ENCODE measurements around the gene DNMT3A. TPM values are rescaled to one million over a fixed set of nuclear protein-coding genes. Genes with fewer than 3 reads are reported as not detected.

DNMT3A gene
- total RNA-seq, result 101 and 105 TPM in 2 replicates

DNA sequence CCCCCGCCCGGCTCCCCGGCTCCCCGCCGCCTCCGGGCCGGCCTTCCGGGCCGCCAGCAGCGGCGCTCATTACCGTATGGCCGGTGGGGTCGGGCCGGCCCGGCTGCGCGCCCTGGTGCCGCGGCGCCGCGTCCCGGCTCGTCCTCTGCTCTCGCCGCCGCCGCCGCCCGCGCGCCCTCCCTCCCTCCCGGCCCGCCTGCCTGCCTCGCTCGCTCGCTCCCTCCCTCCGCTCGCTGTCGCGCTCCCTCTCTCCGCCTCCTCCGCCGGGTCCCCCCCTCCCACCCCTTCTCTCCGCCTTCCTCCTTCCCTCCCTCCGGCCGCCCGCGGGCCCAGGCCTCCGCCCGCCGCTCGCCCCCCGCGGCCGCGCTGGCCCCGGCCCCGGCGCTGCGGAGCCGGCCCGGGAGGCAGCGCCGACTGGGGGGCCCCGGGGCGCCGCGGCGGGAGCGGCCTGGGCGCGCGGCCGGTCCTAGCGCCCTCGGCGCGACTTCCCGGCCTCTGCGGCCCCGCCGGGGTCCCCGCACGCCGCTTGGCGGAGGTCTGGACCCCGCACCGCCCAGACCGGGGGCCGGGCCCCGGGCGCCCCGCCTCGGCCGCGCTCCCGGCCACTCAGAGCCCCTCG, at the start of gene DNMT3A:
DNMT3A (minus strand) TSS at position 173 of the 619 bp plus-strand sequence. CDS start 27,941 bp downstream, outside the sequence.
- intact Hi-C loops (cut with micrococcal nuclease), result loop anchor here (1.0 to 2.0 kb wide), 9 partner anchors 20 to 225 kb away; no protein-coding TSS in a partner anchor
- Mint-ChIP-seq H3K27ac (peak within 1 kb of the TSS; percentile 88), H3K4me1 (ENCODE audit: low read depth) (peaks cover 37% of the 10 kb centered on the region), H3K36me3 (ENCODE audit: low read depth) (peaks cover 13% of the 10 kb centered on the region), H3K9me3 (no peaks in the 10 kb centered on the region), H3K4me3 (peak within 1 kb of the TSS; percentile 88), H3K27me3 (ENCODE audit: insufficient read depth) (peaks cover 5% of the 10 kb centered on the region)
- peak; percentile 31 for DNase-seq (ENCODE audit: low spot score)

- no peak for DNase-seq (ENCODE audit: low spot score)
- Mint-ChIP-seq H3K27me3 (ENCODE audit: insufficient read depth) (no peaks in the 10 kb centered on the region), H3K4me3 (no peak overlapping the region), H3K4me1 (ENCODE audit: low read depth) (peaks cover 43% of the 10 kb centered on the region), H3K27ac (no peak overlapping the region), H3K36me3 (ENCODE audit: low read depth) (peaks cover 11% of the 10 kb centered on the region), H3K9me3 (peaks cover 4% of the 10 kb centered on the region)
- intact Hi-C loops (cut with micrococcal nuclease), result no loop called here
These were observed 47.4 kb upstream of the DNMT3A start for GRCh38 chr2:25389161-25389560.

DNA sequence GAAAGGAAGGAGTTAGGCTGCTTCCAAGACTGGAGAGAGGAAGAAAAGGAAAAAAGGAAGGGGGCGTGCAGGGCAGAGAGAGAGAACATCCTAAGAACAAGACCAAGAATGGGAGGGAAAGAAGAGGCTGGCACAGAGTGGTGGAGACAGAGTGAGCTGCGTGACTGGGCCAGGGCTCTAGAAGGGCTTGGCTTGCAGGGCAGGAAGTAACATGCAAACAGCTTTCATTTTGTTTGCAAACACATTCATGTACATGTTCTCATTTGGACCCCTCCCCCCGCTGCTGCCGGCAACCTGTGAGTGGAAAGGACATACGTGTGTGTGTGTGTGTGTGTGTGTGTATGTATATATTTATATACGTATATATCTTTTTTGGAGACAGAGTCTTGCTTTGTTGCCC, 46.8 kb upstream of the DNMT3A start:
- intact Hi-C loops (cut with micrococcal nuclease), result no loop called here
- peaks cover 4% of the 10 kb centered on the region for H3K9me3 Mint-ChIP-seq

GRCh38 chr2:25387876-25388449, 46.2 kb upstream of the DNMT3A start:
- intact Hi-C loops (cut with micrococcal nuclease), result no loop called here
- Mint-ChIP-seq H3K27ac (peak overlapping the region; percentile 47), H3K36me3 (ENCODE audit: low read depth) (peaks cover 11% of the 10 kb centered on the region), H3K9me3 (peaks cover 4% of the 10 kb centered on the region), H3K4me3 (no peak overlapping the region), H3K4me1 (ENCODE audit: low read depth) (peaks cover 38% of the 10 kb centered on the region), H3K27me3 (ENCODE audit: insufficient read depth) (no peaks in the 10 kb centered on the region)
- no peak for DNase-seq (ENCODE audit: low spot score)

More for the DNA sequence above, 46.8 kb upstream of the DNMT3A start:
- DNase-seq (ENCODE audit: low spot score), result peak; percentile 32
- H3K27me3 Mint-ChIP-seq (ENCODE audit: insufficient read depth), result no peaks in the 10 kb centered on the region
- H3K36me3 Mint-ChIP-seq (ENCODE audit: low read depth), result peaks cover 11% of the 10 kb centered on the region
- H3K27ac Mint-ChIP-seq, result peak overlapping the region; percentile 47
- no peak overlapping the region for H3K4me3 Mint-ChIP-seq
- H3K4me1 Mint-ChIP-seq (ENCODE audit: low read depth), result peaks cover 38% of the 10 kb centered on the region

DNA sequence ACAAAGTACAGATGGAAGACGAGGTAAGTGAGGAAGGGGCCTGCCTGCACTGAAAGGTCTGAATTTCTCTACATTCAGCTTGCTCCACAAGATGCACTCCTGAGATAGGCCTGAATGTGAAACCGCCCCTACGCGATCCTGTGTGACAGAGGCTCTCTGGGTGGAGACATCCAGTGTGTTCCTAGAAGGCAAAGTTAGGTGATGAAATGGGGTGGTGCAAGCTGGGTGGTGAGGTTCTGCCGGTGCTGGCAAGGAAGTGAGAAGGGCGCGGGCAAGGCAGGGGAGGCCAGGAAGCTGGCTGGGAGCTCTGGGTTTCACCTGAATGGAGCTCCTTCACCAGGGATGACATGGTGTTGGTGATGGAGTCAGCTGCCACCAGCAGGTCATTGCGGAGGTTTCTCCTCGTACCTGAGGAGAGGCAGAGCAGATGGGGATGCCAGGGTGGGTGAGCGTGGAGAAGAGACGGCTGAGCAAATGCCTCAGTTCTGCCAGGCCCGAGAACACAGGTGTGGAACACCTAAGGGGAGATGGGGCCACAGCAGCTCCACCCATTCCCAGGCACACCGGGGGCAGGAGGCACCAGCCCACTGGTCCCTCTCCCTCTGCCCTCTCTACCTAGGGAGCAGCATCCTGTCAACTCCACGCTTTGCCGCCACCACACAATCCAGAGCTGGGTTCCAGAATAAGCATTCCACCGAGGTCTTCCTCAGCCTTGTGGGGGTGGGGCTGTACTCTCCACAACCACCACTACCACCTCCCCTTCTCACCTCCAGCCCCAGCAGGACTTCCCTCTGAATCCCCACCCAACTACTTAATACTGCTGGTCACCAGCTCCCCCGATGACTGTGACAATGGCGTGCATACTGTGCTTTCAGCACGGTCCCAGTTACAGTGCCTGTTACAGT, 45.5 kb upstream of the DNMT3A start:
- Mint-ChIP-seq H3K27me3 (ENCODE audit: insufficient read depth) (no peaks in the 10 kb centered on the region), H3K9me3 (peaks cover 4% of the 10 kb centered on the region), H3K4me3 (no peak overlapping the region), H3K4me1 (ENCODE audit: low read depth) (peaks cover 38% of the 10 kb centered on the region), H3K36me3 (ENCODE audit: low read depth) (peaks cover 14% of the 10 kb centered on the region), H3K27ac (no peak overlapping the region)
- intact Hi-C loops (cut with micrococcal nuclease), result no loop called here
- no peak for DNase-seq (ENCODE audit: low spot score)

GRCh38 chr2:25385910-25386309, 44.2 kb upstream of the DNMT3A start:
- no peak for DNase-seq (ENCODE audit: low spot score)
- peaks cover 36% of the 10 kb centered on the region for H3K4me1 Mint-ChIP-seq (ENCODE audit: low read depth)
- H3K36me3 Mint-ChIP-seq (ENCODE audit: low read depth), result peaks cover 17% of the 10 kb centered on the region
- H3K27me3 Mint-ChIP-seq (ENCODE audit: insufficient read depth), result no peaks in the 10 kb centered on the region
- no peak overlapping the region for H3K4me3 Mint-ChIP-seq
- intact Hi-C loops (cut with micrococcal nuclease), result no loop called here
- H3K27ac Mint-ChIP-seq, result no peak overlapping the region
- H3K9me3 Mint-ChIP-seq, result no peaks in the 10 kb centered on the region

- peaks cover 20% of the 10 kb centered on the region for H3K36me3 Mint-ChIP-seq (ENCODE audit: low read depth)
- H3K27ac Mint-ChIP-seq, result no peak overlapping the region
- H3K9me3 Mint-ChIP-seq, result no peaks in the 10 kb centered on the region
- no peak overlapping the region for H3K4me3 Mint-ChIP-seq
- peaks cover 50% of the 10 kb centered on the region for H3K4me1 Mint-ChIP-seq (ENCODE audit: low read depth)
- intact Hi-C loops (cut with micrococcal nuclease), result no loop called here
- DNase-seq (ENCODE audit: low spot score), result no peak
- H3K27me3 Mint-ChIP-seq (ENCODE audit: insufficient read depth), result no peaks in the 10 kb centered on the region
These were observed 42.1 kb upstream of the DNMT3A start for GRCh38 chr2:25383806-25384205.

GRCh38 chr2:25381502-25381901, 39.8 kb upstream of the DNMT3A start:
- intact Hi-C loops (cut with micrococcal nuclease), result no loop called here
- peaks cover 22% of the 10 kb centered on the region for H3K36me3 Mint-ChIP-seq (ENCODE audit: low read depth)
- H3K4me3 Mint-ChIP-seq, result no peak overlapping the region
- H3K27me3 Mint-ChIP-seq (ENCODE audit: insufficient read depth), result no peaks in the 10 kb centered on the region
- H3K9me3 Mint-ChIP-seq, result no peaks in the 10 kb centered on the region
- DNase-seq (ENCODE audit: low spot score), result no peak
- H3K27ac Mint-ChIP-seq, result no peak overlapping the region
- H3K4me1 Mint-ChIP-seq (ENCODE audit: low read depth), result peaks cover 44% of the 10 kb centered on the region

- Mint-ChIP-seq H3K36me3 (ENCODE audit: low read depth) (peaks cover 22% of the 10 kb centered on the region), H3K27me3 (ENCODE audit: insufficient read depth) (no peaks in the 10 kb centered on the region), H3K4me3 (no peak overlapping the region), H3K27ac (peak overlapping the region; percentile 35), H3K9me3 (no peaks in the 10 kb centered on the region), H3K4me1 (ENCODE audit: low read depth) (peaks cover 49% of the 10 kb centered on the region)
- DNase-seq (ENCODE audit: low spot score), result no peak
- intact Hi-C loops (cut with micrococcal nuclease), result no loop called here
These were observed 39.1 kb upstream of the DNMT3A start for GRCh38 chr2:25380586-25381375.

DNA sequence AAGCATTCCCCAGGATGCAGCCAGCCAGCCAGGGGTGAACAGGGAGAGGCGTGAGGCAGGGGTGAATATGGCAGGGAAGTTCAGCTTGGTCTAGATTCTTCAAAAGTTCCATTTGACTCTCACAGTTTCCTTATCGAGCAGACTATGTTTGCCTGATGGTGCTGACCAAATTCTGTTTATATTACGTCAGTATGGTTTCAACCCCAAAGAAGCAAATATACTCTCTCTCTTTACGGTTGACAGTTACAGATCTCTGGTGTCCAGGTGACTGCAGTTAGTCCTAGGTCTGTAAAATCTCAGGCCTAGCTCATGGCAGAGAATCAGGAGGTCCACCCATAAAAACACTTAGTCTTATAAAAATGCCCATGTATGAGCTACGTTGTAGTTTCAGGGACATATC, 38.3 kb upstream of the DNMT3A start:
- H3K27ac Mint-ChIP-seq, result peak overlapping the region; percentile 65
- no peak overlapping the region for H3K4me3 Mint-ChIP-seq
- H3K4me1 Mint-ChIP-seq (ENCODE audit: low read depth), result peaks cover 53% of the 10 kb centered on the region
- no peak for DNase-seq (ENCODE audit: low spot score)
- H3K9me3 Mint-ChIP-seq, result no peaks in the 10 kb centered on the region
- H3K36me3 Mint-ChIP-seq (ENCODE audit: low read depth), result peaks cover 24% of the 10 kb centered on the region
- H3K27me3 Mint-ChIP-seq (ENCODE audit: insufficient read depth), result no peaks in the 10 kb centered on the region
- intact Hi-C loops (cut with micrococcal nuclease), result no loop called here

- Mint-ChIP-seq H3K27ac (peak overlapping the region; percentile 65), H3K36me3 (ENCODE audit: low read depth) (peaks cover 24% of the 10 kb centered on the region), H3K4me3 (no peak overlapping the region), H3K4me1 (ENCODE audit: low read depth) (peaks cover 54% of the 10 kb centered on the region), H3K27me3 (ENCODE audit: insufficient read depth) (no peaks in the 10 kb centered on the region), H3K9me3 (no peaks in the 10 kb centered on the region)
- intact Hi-C loops (cut with micrococcal nuclease), result no loop called here
- no peak for DNase-seq (ENCODE audit: low spot score)
These were observed 37.8 kb upstream of the DNMT3A start for GRCh38 chr2:25379535-25379934.

GRCh38 chr2:25378731-25379490, 37.2 kb upstream of the DNMT3A start:
- Mint-ChIP-seq H3K4me1 (ENCODE audit: low read depth) (peaks cover 54% of the 10 kb centered on the region), H3K9me3 (no peaks in the 10 kb centered on the region), H3K4me3 (no peak overlapping the region), H3K36me3 (ENCODE audit: low read depth) (peaks cover 24% of the 10 kb centered on the region), H3K27me3 (ENCODE audit: insufficient read depth) (no peaks in the 10 kb centered on the region), H3K27ac (peak overlapping the region; percentile 61)
- no peak for DNase-seq (ENCODE audit: low spot score)
- intact Hi-C loops (cut with micrococcal nuclease), result no loop called here
